Uterus (tissue), 2 donors: ENCODE data around the gene FUNDC2.

ENCODE experiments used
- CTCF ChIP-seq, 4 experiments: fragments of 200-600 bp in 2 of 4; fragments of 450-650 bp in 2 of 4; sonication (generic) in 2 of 4; IDR thresholded peaks; one replicate each; pipeline ENCODE4 v1.5.1; 2016 to 2019; ENCODE audit warnings: antibody characterized with exemption in 4 of 4, mild to moderate bottlenecking in 2 of 4, moderate library complexity in 1 of 4
- POLR2A ChIP-seq, 2 donors: fragments of 450-650 bp; IDR thresholded peaks; one replicate each; pipeline ENCODE4 v1.6.1; 2016; ENCODE audit warnings: antibody characterized with exemption in 2 of 2, mild to moderate bottlenecking in 1 of 2, moderate library complexity in 1 of 2

DNA sequence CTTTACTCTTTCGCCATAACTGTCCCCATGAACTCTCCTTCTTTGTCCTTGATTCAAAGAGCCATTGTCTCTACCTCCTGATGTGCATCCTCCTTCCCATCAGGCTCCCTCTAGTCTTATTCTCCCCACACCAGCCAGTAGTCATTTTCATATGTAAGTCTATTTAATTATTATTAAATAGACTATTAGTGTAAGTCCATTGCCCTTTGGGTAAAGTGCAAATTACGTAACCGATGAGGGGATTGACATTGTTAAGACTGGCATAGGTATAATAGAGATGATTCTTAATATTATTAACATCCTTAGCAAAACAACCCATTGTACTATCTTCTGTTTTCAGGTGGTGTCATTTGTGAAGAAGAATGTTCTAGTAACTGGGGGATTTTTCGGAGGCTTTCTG is 27.6 kb downstream of the FUNDC2 start:
- TF ChIP-seq CTCF (IDR thresholded peaks at IDR 0.05) (no peak), POLR2A (IDR thresholded peaks at IDR 0.05) (no peak)
